Spleen (tissue), 11 donors: ENCODE results near the gene MKNK1. TPM values are rescaled to one million over a fixed set of nuclear protein-coding genes. Genes with fewer than 3 reads are reported as not detected.

Experiments used
- DNase-seq: peaks from one replicate; pipeline ENCODE4 v3.0.0-alpha.2; 2020
- H3K27ac ChIP-seq, 8 donors: fragments of 200-600 bp; sonication (generic) in 7 of 8; 1 replicate in 4 of 8; 2 replicates in 4 of 8; pipeline versions ENCODE4 v1.5.0 to v1.8.0; 2016 to 2021; ENCODE audit warnings: inconsistent platforms in 4 of 8, mild to moderate bottlenecking in 4 of 8, moderate library complexity in 1 of 8
- H3K27me3 ChIP-seq, 7 donors: fragments of 200-600 bp; sonication (generic) in 6 of 7; replicated peaks in 1 of 7; 1 replicate in 4 of 7; 2 replicates in 3 of 7; pipeline versions ENCODE4 v1.5.0 to v1.8.0; 2016 to 2021; ENCODE audit warnings: inconsistent platforms in 3 of 7, mild to moderate bottlenecking in 1 of 7
- H3K36me3 ChIP-seq, 6 donors: fragments of 200-600 bp; sonication (generic) in 5 of 6; 1 replicate in 4 of 6; 2 replicates in 2 of 6; pipeline versions ENCODE4 v1.5.0 to v1.8.0; 2016 to 2021; ENCODE audit warnings: inconsistent platforms in 2 of 6
- H3K4me1 ChIP-seq, 6 donors: fragments of 200-600 bp; sonication (generic) in 5 of 6; 1 replicate in 3 of 6; 2 replicates in 3 of 6; pipeline versions ENCODE4 v1.5.0 to v1.8.0; 2016 to 2021; ENCODE audit warnings: inconsistent platforms in 3 of 6
- H3K4me3 ChIP-seq, 8 donors: fragments of 200-600 bp; sonication (generic) in 7 of 8; 1 replicate in 4 of 8; 2 replicates in 4 of 8; pipeline versions ENCODE4 v1.5.0 to v1.8.0; 2016 to 2021; ENCODE audit warnings: inconsistent platforms in 4 of 8, mild to moderate bottlenecking in 4 of 8, moderate library complexity in 2 of 8
- H3K9me3 ChIP-seq, 8 donors: fragments of 200-600 bp; sonication (generic) in 7 of 8; 1 replicate in 4 of 8; 2 replicates in 4 of 8; pipeline versions ENCODE4 v1.5.0 to v1.8.0; 2016 to 2021; ENCODE audit warnings: inconsistent platforms in 4 of 8
- POLR2A ChIP-seq, 3 donors: fragments of 450-650 bp; IDR thresholded peaks; one replicate each; pipeline ENCODE4 v1.5.1; 2017; ENCODE audit warnings: antibody characterized with exemption in 3 of 3, mild to moderate bottlenecking in 1 of 3
- POLR2AphosphoS5 ChIP-seq, 3 donors: sonication (generic); formaldehyde crosslinking; IDR thresholded peaks; one replicate each; pipeline ENCODE4 v1.5.1; 2017; ENCODE audit warnings: antibody characterized with exemption in 3 of 3
- WGBS, 5 donors: extraction: QIAGEN DNeasy Blood & Tissue Kit in 3 of 5; methylation state at CpG; one replicate each; pipeline versions ENCODE4 v1.1.5 to v1.1.7; 2013 to 2018; 5-methylcytosine and 5-hydroxymethylcytosine counted together
- intact Hi-C: fragments of 100-400 bp; cut with DNase I; formaldehyde crosslinking; loops from one replicate; pipeline ENCODE4 v1.15.0; 2023; ENCODE audit warnings: low total_unique reads
- polyA plus RNA-seq, 3 donors: library from polyadenylated mRNA; stranded (reverse); fragments of 200-250 nt; gene quantifications; one replicate each; pipeline ENCODE4 v1.2.1, GENCODE V29; 2013
- total RNA-seq, 7 donors: library from RNA; depleted of rRNA in 3 of 7; stranded (reverse); fragments of >200 nt in 3 of 7; fragmentation: NEBNext Ultra II Directional in 4 of 7; extraction: Animal tissue kit (Norgen Biotek cat#: 25700) in 4 of 7; gene quantifications; one replicate each; pipeline versions ENCODE4 v1.1.0 to v1.2.1, GENCODE V29; 2016 to 2021
- TF ChIP-seq, protein P1 (sequence below), 11 experiments: fragments of 200-600 bp in 7 of 11; fragments of 450-650 bp in 4 of 11; sonication (generic) in 4 of 11; IDR thresholded peaks in 8 of 11; conservative IDR thresholded peaks in 3 of 11; 1 replicate in 7 of 11; 2 replicates in 4 of 11; pipeline versions ENCODE4 v1.4.0 to v1.8.0; 2016 to 2021; ENCODE audit warnings: antibody characterized with exemption in 11 of 11, inconsistent platforms in 4 of 11, mild to moderate bottlenecking in 1 of 11
- donor health status: healthy with polysubstance abuse.
- donor health status: DM: no; HTN: no; CAD: no; lungs with moderate emphysema.
- donor health status: DM: no; HTN: no; CAD: no.
- donor health status: Bipolar disorder and iron deficiency.
- donor health status: healthy.
- donor health status: DM: no; HTN: no; CAD: no.
- donor health status: DM: yes; HTN: yes; CAD: no.

MKNK1 gene
- total and polyA plus RNA-seq, 10 donors, result 19.2 to 169 (median 91.1) TPM

DNA sequence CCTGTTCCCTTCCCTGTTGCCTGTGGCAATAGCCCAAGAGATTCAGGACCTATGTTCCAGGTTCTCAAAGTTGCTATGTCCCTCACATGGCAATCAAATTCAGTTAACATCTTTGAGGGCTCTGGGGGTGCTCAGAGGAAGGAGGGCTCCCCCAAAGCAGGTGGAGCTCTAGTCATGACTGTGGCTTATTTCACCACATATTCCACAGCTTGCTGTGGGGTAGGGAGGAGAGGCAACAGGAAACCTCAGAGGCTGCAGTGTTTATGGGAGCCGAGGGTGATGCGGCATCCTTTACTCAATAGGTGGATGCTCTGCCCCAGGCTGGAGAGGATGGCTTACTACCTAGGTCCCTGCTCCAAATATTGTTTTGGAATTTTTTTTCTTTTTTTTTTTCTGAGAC is 1.2 kb upstream of the MKNK1 start:
- no peak for DNase-seq
- intact Hi-C loops, result no loop called here
- no peak for TF ChIP-seq POLR2A (IDR thresholded peaks at IDR 0.05)
- no peak for TF ChIP-seq POLR2AphosphoS5 (IDR thresholded peaks at IDR 0.05)
- TF ChIP-seq, protein P1, sequence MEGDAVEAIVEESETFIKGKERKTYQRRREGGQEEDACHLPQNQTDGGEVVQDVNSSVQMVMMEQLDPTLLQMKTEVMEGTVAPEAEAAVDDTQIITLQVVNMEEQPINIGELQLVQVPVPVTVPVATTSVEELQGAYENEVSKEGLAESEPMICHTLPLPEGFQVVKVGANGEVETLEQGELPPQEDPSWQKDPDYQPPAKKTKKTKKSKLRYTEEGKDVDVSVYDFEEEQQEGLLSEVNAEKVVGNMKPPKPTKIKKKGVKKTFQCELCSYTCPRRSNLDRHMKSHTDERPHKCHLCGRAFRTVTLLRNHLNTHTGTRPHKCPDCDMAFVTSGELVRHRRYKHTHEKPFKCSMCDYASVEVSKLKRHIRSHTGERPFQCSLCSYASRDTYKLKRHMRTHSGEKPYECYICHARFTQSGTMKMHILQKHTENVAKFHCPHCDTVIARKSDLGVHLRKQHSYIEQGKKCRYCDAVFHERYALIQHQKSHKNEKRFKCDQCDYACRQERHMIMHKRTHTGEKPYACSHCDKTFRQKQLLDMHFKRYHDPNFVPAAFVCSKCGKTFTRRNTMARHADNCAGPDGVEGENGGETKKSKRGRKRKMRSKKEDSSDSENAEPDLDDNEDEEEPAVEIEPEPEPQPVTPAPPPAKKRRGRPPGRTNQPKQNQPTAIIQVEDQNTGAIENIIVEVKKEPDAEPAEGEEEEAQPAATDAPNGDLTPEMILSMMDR (IDR thresholded peaks at IDR 0.05 in 8 of 11, conservative IDR thresholded peaks at IDR 0.05 in 3 of 11), result no peak
- peak overlapping the region in 3 of 8 donors; percentile 11 to 95 (median 93) for H3K27ac ChIP-seq
- H3K4me3 ChIP-seq, result peak overlapping the region in 1 of 8 donors; percentile 93
- no peaks in the 10 kb centered on the region for H3K9me3 ChIP-seq
- no peaks in the 10 kb centered on the region for H3K27me3 ChIP-seq
- peaks cover 0 to 34% (median 25%) of the 10 kb centered on the region in 6 donors for H3K36me3 ChIP-seq
- 27 to 67% (median 43%) methylated on average over 2 of the region's 2 CpGs for WGBS, 5 donors
- peaks cover 18 to 58% (median 40%) of the 10 kb centered on the region in 6 donors for H3K4me1 ChIP-seq

DNA sequence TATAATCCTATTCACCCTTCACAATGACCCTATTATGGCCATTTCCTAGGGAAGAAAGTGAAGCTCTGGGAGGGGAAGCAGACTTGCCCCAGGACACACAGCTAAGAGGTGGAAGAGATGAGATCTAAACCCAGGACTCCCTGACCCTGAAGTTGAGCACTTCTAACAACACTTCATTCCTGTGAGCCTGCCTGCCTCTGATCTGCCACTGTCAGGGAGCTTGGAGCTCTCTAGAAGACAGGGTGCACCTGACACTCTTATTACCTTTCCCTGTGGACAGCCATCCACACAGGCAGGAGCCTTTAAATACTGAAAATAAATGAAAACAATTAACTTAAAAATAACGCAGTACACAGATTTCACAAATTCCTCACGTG is 599 bp downstream of the MKNK1 start:
- peaks cover 0 to 16% (median 8%) of the 10 kb centered on the region in 6 donors for H3K36me3 ChIP-seq
- no peaks in the 10 kb centered on the region for H3K9me3 ChIP-seq
- WGBS, 5 donors, result 0 to 5% (median 4%) methylated on average over 2 of the region's 2 CpGs
- no peak for DNase-seq
- H3K27ac ChIP-seq, result peak overlapping the region; percentile 69 to 95 (median 88)
- intact Hi-C loops, result no loop called here
- no peaks in the 10 kb centered on the region for H3K27me3 ChIP-seq
- TF ChIP-seq POLR2A (IDR thresholded peaks at IDR 0.05), result no peak
- TF ChIP-seq, protein P1 (IDR thresholded peaks at IDR 0.05 in 8 of 11, conservative IDR thresholded peaks at IDR 0.05 in 3 of 11), result no peak
- TF ChIP-seq POLR2AphosphoS5 (IDR thresholded peaks at IDR 0.05), result no peak
- peak overlapping the region; percentile 63 to 93 (median 74) for H3K4me3 ChIP-seq
- peaks cover 18 to 75% (median 55%) of the 10 kb centered on the region in 6 donors for H3K4me1 ChIP-seq

DNA sequence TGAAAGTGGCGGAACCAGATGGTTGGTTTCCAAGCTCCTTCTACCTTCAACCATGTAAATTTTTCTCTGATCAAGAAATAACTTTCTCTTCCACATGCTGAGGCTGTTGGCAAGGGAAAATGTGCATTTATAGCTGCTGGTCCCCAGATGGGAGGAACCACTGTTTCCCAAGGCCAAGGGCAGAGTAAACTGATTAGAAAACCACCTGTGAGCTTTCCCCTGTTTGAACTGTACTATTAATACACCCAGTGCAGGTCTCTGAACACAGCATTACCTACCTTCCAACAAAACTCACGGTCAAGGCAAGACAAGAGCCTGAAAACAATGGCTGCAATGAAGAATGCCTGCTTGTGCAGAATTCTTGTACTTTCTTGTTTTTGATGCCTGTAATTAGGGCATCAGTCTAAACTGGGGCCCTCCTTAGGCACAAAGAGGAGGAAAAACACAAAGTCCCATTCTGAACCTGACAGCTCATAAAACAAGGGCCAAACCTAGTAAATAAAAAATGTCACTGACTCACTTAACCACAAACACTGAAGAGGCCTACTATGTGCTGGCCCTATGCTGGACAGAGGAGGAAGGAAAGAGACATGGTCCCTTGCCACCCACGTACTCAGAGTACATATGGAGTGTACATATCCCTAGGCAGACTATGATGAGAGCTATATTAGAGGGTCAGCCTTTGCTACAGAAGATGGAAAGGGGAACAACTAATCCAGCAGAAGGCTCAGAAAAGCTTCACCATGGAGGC is 2.6 kb downstream of the MKNK1 start:
- WGBS, 5 donors, result 87 to 96% (median 93%) methylated on average over 3 of the region's 3 CpGs
- no peak for DNase-seq
- Histone ChIP-seq H3K9me3 (no peaks in the 10 kb centered on the region), H3K36me3 (peaks cover 0 to 16% (median 0%) of the 10 kb centered on the region in 6 donors), H3K27me3 (no peaks in the 10 kb centered on the region), H3K27ac (peak overlapping the region in 1 of 8 donors; percentile 14), H3K4me1 (peaks cover 18 to 93% (median 56%) of the 10 kb centered on the region in 6 donors), H3K4me3 (no peak overlapping the region)
- intact Hi-C loops, result no loop called here
- TF ChIP-seq POLR2A (IDR thresholded peaks at IDR 0.05), result no peak
- no peak for TF ChIP-seq POLR2AphosphoS5 (IDR thresholded peaks at IDR 0.05)
- TF ChIP-seq, protein P1 (IDR thresholded peaks at IDR 0.05 in 8 of 11, conservative IDR thresholded peaks at IDR 0.05 in 3 of 11), result no peak
